H9 (cell line): ENCODE measurements around the gene KBTBD3. TPM values are rescaled to one million over a fixed set of nuclear protein-coding genes. Genes with fewer than 3 reads are reported as not detected.

Experiments used
- DNase-seq: peaks from one replicate; pipeline ENCODE4 v3.0.0-alpha.2; 2017
- H2AFZ ChIP-seq: one replicate; pipeline ENCODE4 v1.6.1; 2013; ENCODE audit warnings: mild to moderate bottlenecking, low read length, control low read depth, moderate library complexity
- H2AK5ac ChIP-seq: 2 replicates; pipeline ENCODE4 v1.6.1; 2013; ENCODE audit warnings: low read length, control low read depth, mixed read lengths; ENCODE audit not compliant: insufficient read length
- H2BK120ac ChIP-seq: one replicate; pipeline ENCODE4 v1.6.1; 2013; ENCODE audit warnings: low read depth, mild to moderate bottlenecking, low read length, control low read depth, inconsistent platforms; ENCODE audit not compliant: poor library complexity, severe bottlenecking
- H2BK12ac ChIP-seq: 2 replicates; pipeline ENCODE4 v1.6.1; 2013; ENCODE audit warnings: low read length, control low read depth, mixed read lengths, low read depth; ENCODE audit not compliant: insufficient read length
- H2BK15ac ChIP-seq: 2 replicates; pipeline ENCODE4 v1.6.1; 2013; ENCODE audit warnings: low read depth, low read length, control low read depth
- H2BK20ac ChIP-seq: one replicate; pipeline ENCODE4 v1.6.1; 2013; ENCODE audit warnings: low read depth, mild to moderate bottlenecking, low read length, control low read depth, inconsistent platforms; ENCODE audit not compliant: poor library complexity, severe bottlenecking
- H2BK5ac ChIP-seq: 2 replicates; pipeline ENCODE4 v1.6.1; 2013; ENCODE audit warnings: low read length, control low read depth, mixed read lengths; ENCODE audit not compliant: insufficient read length
- H3K14ac ChIP-seq: 2 replicates; pipeline ENCODE4 v1.6.1; 2013; ENCODE audit warnings: low read length, control low read depth; ENCODE audit not compliant: insufficient read depth
- H3K18ac ChIP-seq: 2 replicates; pipeline ENCODE4 v1.6.1; 2013; ENCODE audit warnings: low read depth, mild to moderate bottlenecking, mixed read lengths, low read length, control low read depth; ENCODE audit not compliant: insufficient read length
- H3K23ac ChIP-seq: 2 replicates; pipeline ENCODE4 v1.6.1; 2013; ENCODE audit warnings: low read length, control low read depth, mixed read lengths, low read depth; ENCODE audit not compliant: insufficient read length
- H3K23me2 ChIP-seq: 2 replicates; pipeline ENCODE4 v1.6.1; 2013; ENCODE audit warnings: low read depth, mild to moderate bottlenecking, mixed read lengths, low read length, control low read depth; ENCODE audit not compliant: insufficient read length, poor library complexity, severe bottlenecking
- H3K27ac ChIP-seq: 2 replicates; pipeline ENCODE4 v1.5.1; 2013; ENCODE audit warnings: low read length, control low read depth, mixed read lengths, low read depth; ENCODE audit not compliant: insufficient read length
- H3K27me3 ChIP-seq: 2 replicates; pipeline ENCODE4 v1.6.1; 2013; ENCODE audit warnings: low read length, control low read depth, inconsistent platforms; ENCODE audit not compliant: insufficient read depth
- H3K4ac ChIP-seq: 2 replicates; pipeline ENCODE4 v1.6.1; 2013; ENCODE audit warnings: low read depth, mild to moderate bottlenecking, control low read depth, inconsistent platforms, low read length, moderate library complexity
- H3K4me1 ChIP-seq: 2 replicates; pipeline ENCODE4 v1.6.1; 2013; ENCODE audit warnings: low read length, control low read depth, inconsistent platforms; ENCODE audit not compliant: insufficient read depth
- H3K4me2 ChIP-seq: 2 replicates; pipeline ENCODE4 v1.6.1; 2013; ENCODE audit warnings: low read length, control low read depth, mixed read lengths; ENCODE audit not compliant: insufficient read length, insufficient read depth
- H3K56ac ChIP-seq: 2 replicates; pipeline ENCODE4 v1.6.1; 2013; ENCODE audit warnings: low read depth, mild to moderate bottlenecking, mixed read lengths, low read length, control low read depth; ENCODE audit not compliant: insufficient read length
- H3K79me1 ChIP-seq: 2 replicates; pipeline ENCODE4 v1.6.1; 2013; ENCODE audit warnings: low read depth, mild to moderate bottlenecking, moderate library complexity, low read length, control low read depth, inconsistent platforms; ENCODE audit not compliant: insufficient read depth, poor library complexity, severe bottlenecking
- H3K79me2 ChIP-seq: 2 replicates; pipeline ENCODE4 v1.6.1; 2013; ENCODE audit warnings: low read length, control low read depth, inconsistent platforms; ENCODE audit not compliant: insufficient read depth
- H3K9ac ChIP-seq: 2 replicates; pipeline ENCODE4 v1.6.1; 2013; ENCODE audit warnings: low read length, control low read depth, mixed read lengths; ENCODE audit not compliant: insufficient read length; ENCODE audit errors: extremely low read depth
- H3K9me3 ChIP-seq: one replicate; pipeline ENCODE4 v1.6.1; 2013; ENCODE audit warnings: low read depth, low read length, inconsistent platforms; ENCODE audit not compliant: control insufficient read depth
- H3T11ph ChIP-seq: one replicate; pipeline ENCODE4 v1.6.1; 2013; ENCODE audit warnings: mild to moderate bottlenecking, low read length, control low read depth, inconsistent platforms
- H4K20me1 ChIP-seq: one replicate; pipeline ENCODE4 v1.6.1; 2013; ENCODE audit not compliant: control insufficient read depth, insufficient read length, insufficient read depth
- H4K5ac ChIP-seq: 2 replicates; pipeline ENCODE4 v1.6.1; 2013; ENCODE audit warnings: low read depth, mild to moderate bottlenecking, mixed read lengths, low read length, control low read depth; ENCODE audit not compliant: insufficient read length
- H4K8ac ChIP-seq: replicated peaks from 2 replicates; pipeline ENCODE4 v1.6.1; 2013; ENCODE audit warnings: low read length, control low read depth, mixed read lengths, low read depth; ENCODE audit not compliant: insufficient read length
- H4K91ac ChIP-seq: 2 replicates; pipeline ENCODE4 v1.6.1; 2013; ENCODE audit warnings: low read depth, mild to moderate bottlenecking, moderate library complexity, mixed read lengths, low read length, control low read depth; ENCODE audit not compliant: insufficient read length
- H3K27ac Mint-ChIP-seq, 3 experiments: 2 replicates in 2 of 3; 3 replicates in 1 of 3; pipeline ENCODE4 v1.8.0; 2020 to 2021; ENCODE audit warnings: mixed read lengths in 3 of 3, mild to moderate bottlenecking in 1 of 3, moderate library complexity in 1 of 3
- H3K27me3 Mint-ChIP-seq: 2 replicates; pipeline ENCODE4 v1.8.0; 2021; ENCODE audit warnings: low read depth, mild to moderate bottlenecking, moderate library complexity, mixed read lengths
- H3K36me3 Mint-ChIP-seq, 3 experiments: 2 replicates in 2 of 3; 3 replicates in 1 of 3; pipeline ENCODE4 v1.8.0; 2020 to 2021; ENCODE audit warnings: low read depth in 3 of 3, mixed read lengths in 3 of 3; ENCODE audit not compliant: insufficient read depth in 1 of 3
- H3K4me1 Mint-ChIP-seq, 2 experiments: 2 replicates each; pipeline ENCODE4 v1.8.0; 2020; ENCODE audit warnings: mixed read lengths in 2 of 2
- H3K4me3 Mint-ChIP-seq, 2 experiments: 2 replicates in 1 of 2; 3 replicates in 1 of 2; pipeline ENCODE4 v1.8.0; 2020 to 2021; ENCODE audit warnings: mild to moderate bottlenecking in 2 of 2, mixed read lengths in 2 of 2, moderate library complexity in 1 of 2
- H3K9me3 Mint-ChIP-seq, 2 experiments: 2 replicates in 1 of 2; 3 replicates in 1 of 2; pipeline ENCODE4 v1.8.0; 2020; ENCODE audit warnings: mild to moderate bottlenecking in 2 of 2, mixed read lengths in 2 of 2, moderate library complexity in 1 of 2
- WGBS: extraction: QIAGEN DNeasy Blood & Tissue Kit; methylation state at CpG from one replicate; pipeline ENCODE4 v1.1.7; 2013; ENCODE audit warnings: missing lambda C conversion rate, low lambda C conversion rate, mixed read lengths; ENCODE audit not compliant: insufficient read length; ENCODE audit errors: extremely low coverage; 5-methylcytosine and 5-hydroxymethylcytosine counted together
- total RNA-seq: library from RNA; stranded (reverse); gene quantifications from 2 replicates; pipeline ENCODE4 v1.2.1, GENCODE V29; 2021
- TF ChIP-seq, protein P1 (sequence below): fragments of 200-600 bp; sonication (generic); conservative IDR thresholded peaks from 3 replicates; pipeline ENCODE4 v1.8.0; 2021; ENCODE audit warnings: antibody characterized with exemption, mild to moderate bottlenecking

The KBTBD3 gene
- total RNA-seq, 1 experiment from 2014 or later, result 2.4 TPM

GRCh38 chr11:106092446-106092845 lies 15.3 kb upstream of the KBTBD3 start:
- H3K9me3 Mint-ChIP-seq, result no peaks in the 10 kb centered on the region
- Histone ChIP-seq H3K56ac (no peak overlapping the region), H3K79me2 (peaks cover 4% of the 10 kb centered on the region; the same call in 1 of the 2 replicates), H2BK20ac (no peak overlapping the region), H2AFZ (no peak overlapping the region), H2AK5ac (no peak overlapping the region), H4K5ac (no peak overlapping the region), H4K91ac (no peak overlapping the region), H4K20me1 (no peaks in the 10 kb centered on the region), H3K9ac (no peak overlapping the region), H3K27me3 (no peaks in the 10 kb centered on the region), H3K4me2 (no peak overlapping the region), H3K23me2 (no peaks in the 10 kb centered on the region), H3K27ac (no peak overlapping the region), H3K9me3 (no peaks in the 10 kb centered on the region), H3K14ac (no peak overlapping the region), H2BK15ac (no peak overlapping the region), H3K18ac (no peak overlapping the region), H3K79me1 (peaks cover 3% of the 10 kb centered on the region), H2BK5ac (no peak overlapping the region), H4K8ac (no peak overlapping the region), H3K23ac (no peak overlapping the region), H2BK120ac (no peak overlapping the region), H3T11ph (no peak overlapping the region), H3K4ac (no peak overlapping the region), H2BK12ac (no peak overlapping the region), H3K4me1 (no peaks in the 10 kb centered on the region)
- peaks cover 5 to 6% of the 10 kb centered on the region in 2 experiments for H3K4me1 Mint-ChIP-seq
- no CpG with 5 or more reads among the region's 1 CpG for WGBS
- DNase-seq, result no peak
- H3K27me3 Mint-ChIP-seq, result no peaks in the 10 kb centered on the region
- H3K36me3 Mint-ChIP-seq, result peaks cover 33 to 62% (median 61%) of the 10 kb centered on the region in 3 experiments; a peak in 6 of 7 replicates
- TF ChIP-seq, protein P1, sequence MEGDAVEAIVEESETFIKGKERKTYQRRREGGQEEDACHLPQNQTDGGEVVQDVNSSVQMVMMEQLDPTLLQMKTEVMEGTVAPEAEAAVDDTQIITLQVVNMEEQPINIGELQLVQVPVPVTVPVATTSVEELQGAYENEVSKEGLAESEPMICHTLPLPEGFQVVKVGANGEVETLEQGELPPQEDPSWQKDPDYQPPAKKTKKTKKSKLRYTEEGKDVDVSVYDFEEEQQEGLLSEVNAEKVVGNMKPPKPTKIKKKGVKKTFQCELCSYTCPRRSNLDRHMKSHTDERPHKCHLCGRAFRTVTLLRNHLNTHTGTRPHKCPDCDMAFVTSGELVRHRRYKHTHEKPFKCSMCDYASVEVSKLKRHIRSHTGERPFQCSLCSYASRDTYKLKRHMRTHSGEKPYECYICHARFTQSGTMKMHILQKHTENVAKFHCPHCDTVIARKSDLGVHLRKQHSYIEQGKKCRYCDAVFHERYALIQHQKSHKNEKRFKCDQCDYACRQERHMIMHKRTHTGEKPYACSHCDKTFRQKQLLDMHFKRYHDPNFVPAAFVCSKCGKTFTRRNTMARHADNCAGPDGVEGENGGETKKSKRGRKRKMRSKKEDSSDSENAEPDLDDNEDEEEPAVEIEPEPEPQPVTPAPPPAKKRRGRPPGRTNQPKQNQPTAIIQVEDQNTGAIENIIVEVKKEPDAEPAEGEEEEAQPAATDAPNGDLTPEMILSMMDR, result no peak
- no peak overlapping the region for H3K4me3 Mint-ChIP-seq
- H3K27ac Mint-ChIP-seq, result no peak overlapping the region
